ENCODE data around the gene MAN1A1.

Gene MAN1A1

GRCh38 chr6:119327810-119328209, 21.8 kb downstream of the MAN1A1 start:
- no peaks in the 10 kb centered on the region for H3K27me3 ChIP-seq (ENCODE audit: control insufficient read depth, low read length)
- H3K4me1 ChIP-seq (ENCODE audit: control insufficient read depth, low read length) = no peaks in the 10 kb centered on the region
- no peaks in the 10 kb centered on the region for H3K9me3 ChIP-seq (ENCODE audit: control insufficient read depth, insufficient read depth, low read length)
- peaks cover under 1% of the 10 kb centered on the region; the same call in 1 of the 2 replicates for H3K79me2 ChIP-seq (ENCODE audit: control insufficient read depth, low read length)
- no peak for TF ChIP-seq EZH2phosphoT487 (IDR thresholded peaks at IDR 0.05; ENCODE audit: borderline replicate concordance, low read length)
- no peak for TF ChIP-seq CTCF (IDR thresholded peaks at IDR 0.05; ENCODE audit: low read depth, low read length, poor library complexity, severe bottlenecking)
- H3F3A ChIP-seq (ENCODE audit: control insufficient read depth, insufficient read depth) = no peaks in the 10 kb centered on the region
- H3K4me2 ChIP-seq (ENCODE audit: low read length) = no peak overlapping the region
- H3K4me3 ChIP-seq (ENCODE audit: low read length) = no peak overlapping the region
- no peak overlapping the region for H3K27ac ChIP-seq (ENCODE audit: low read depth, low read length)
- no peaks in the 10 kb centered on the region for H3K36me3 ChIP-seq (ENCODE audit: control insufficient read depth, low read length)
- no peaks in the 10 kb centered on the region for H3K9me2 ChIP-seq (replicated peaks; ENCODE audit: control insufficient read depth, low read length)
- H4K20me1 ChIP-seq (ENCODE audit: control insufficient read depth, insufficient read depth, low read depth, low read length) = no peaks in the 10 kb centered on the region

GRCh38 chr6:119326291-119327005, 23.1 kb downstream of the MAN1A1 start:
- H3K79me2 ChIP-seq (ENCODE audit: control insufficient read depth, low read length) = no peaks in the 10 kb centered on the region

GRCh38 chr6:119325559-119326265, 23.8 kb downstream of the MAN1A1 start:
- Histone ChIP-seq H3K27me3 (ENCODE audit: control insufficient read depth, low read length) (no peaks in the 10 kb centered on the region), H3K36me3 (ENCODE audit: control insufficient read depth, low read length) (no peaks in the 10 kb centered on the region), H3K4me1 (ENCODE audit: control insufficient read depth, low read length) (no peaks in the 10 kb centered on the region)

More at GRCh38 chr6:119326291-119327005, 23.1 kb downstream of the MAN1A1 start:
- H3K9me2 ChIP-seq (replicated peaks; ENCODE audit: control insufficient read depth, low read length) = no peaks in the 10 kb centered on the region
- no peaks in the 10 kb centered on the region for H3K4me1 ChIP-seq (ENCODE audit: control insufficient read depth, low read length)
- no peaks in the 10 kb centered on the region for H3K27me3 ChIP-seq (ENCODE audit: control insufficient read depth, low read length)
- TF ChIP-seq EZH2phosphoT487 (IDR thresholded peaks at IDR 0.05; ENCODE audit: borderline replicate concordance, low read length) (no peak), CTCF (IDR thresholded peaks at IDR 0.05; ENCODE audit: low read depth, low read length, poor library complexity, severe bottlenecking) (no peak)
- no peak overlapping the region for H3K4me2 ChIP-seq (ENCODE audit: low read length)
- no peak overlapping the region for H3K4me3 ChIP-seq (ENCODE audit: low read length)
- H3K36me3 ChIP-seq (ENCODE audit: control insufficient read depth, low read length) = no peaks in the 10 kb centered on the region
- H3K9me3 ChIP-seq (ENCODE audit: control insufficient read depth, insufficient read depth, low read length) = no peaks in the 10 kb centered on the region
- H4K20me1 ChIP-seq (ENCODE audit: control insufficient read depth, insufficient read depth, low read depth, low read length) = no peaks in the 10 kb centered on the region
- H3K27ac ChIP-seq (ENCODE audit: low read depth, low read length) = no peak overlapping the region
- no peaks in the 10 kb centered on the region for H3F3A ChIP-seq (ENCODE audit: control insufficient read depth, insufficient read depth)

More at GRCh38 chr6:119325559-119326265, 23.8 kb downstream of the MAN1A1 start:
- H3K79me2 ChIP-seq (ENCODE audit: control insufficient read depth, low read length) = no peaks in the 10 kb centered on the region
- H3K4me3 ChIP-seq (ENCODE audit: low read length) = no peak overlapping the region
- H4K20me1 ChIP-seq (ENCODE audit: control insufficient read depth, insufficient read depth, low read depth, low read length) = no peaks in the 10 kb centered on the region
- H3K4me2 ChIP-seq (ENCODE audit: low read length) = no peak overlapping the region
- TF ChIP-seq CTCF (IDR thresholded peaks at IDR 0.05; ENCODE audit: low read depth, low read length, poor library complexity, severe bottlenecking) (no peak), EZH2phosphoT487 (IDR thresholded peaks at IDR 0.05; ENCODE audit: borderline replicate concordance, low read length) (no peak)
- H3K9me3 ChIP-seq (ENCODE audit: control insufficient read depth, insufficient read depth, low read length) = no peaks in the 10 kb centered on the region
- H3K27ac ChIP-seq (ENCODE audit: low read depth, low read length) = no peak overlapping the region
- H3F3A ChIP-seq (ENCODE audit: control insufficient read depth, insufficient read depth) = no peaks in the 10 kb centered on the region
- H3K9me2 ChIP-seq (replicated peaks; ENCODE audit: control insufficient read depth, low read length) = no peaks in the 10 kb centered on the region
